Stimulated activated naive CD8-positive, alpha-beta T cell treated with anti-CD3 and anti-CD28 coated beads, Interleukin-15, amount 100 ng/mL, for 72 hours (primary cell): ENCODE data around the gene MRPS12.
A peak's percentile ranks its signal among the peaks of the same experiment; 100 is the strongest.

Source experiments
- ATAC-seq: fragments of 150-1000 bp; cut with Tn5 transposase; 2 replicates; pipeline ENCODE4 v1.10.0; 2021; ENCODE audit warnings: mild to moderate bottlenecking, moderate library complexity
- DNase-seq, 2 donors: peaks; one replicate each; pipeline ENCODE4 v3.0.0; 2021 to 2022
- H3K27ac Mint-ChIP-seq, 2 donors: one replicate each; pipeline ENCODE4 v1.8.0; 2022; ENCODE audit warnings: mild to moderate bottlenecking in 2 of 2, mixed read lengths in 2 of 2, moderate library complexity in 2 of 2
- H3K27me3 Mint-ChIP-seq: one replicate; pipeline ENCODE4 v1.8.0; 2022; ENCODE audit warnings: mixed read lengths
- H3K4me1 Mint-ChIP-seq: one replicate; pipeline ENCODE4 v1.8.0; 2022; ENCODE audit warnings: mild to moderate bottlenecking, mixed read lengths
- H3K4me3 Mint-ChIP-seq, 2 donors: one replicate each; pipeline ENCODE4 v1.8.0; 2022; ENCODE audit warnings: mild to moderate bottlenecking in 2 of 2, mixed read lengths in 2 of 2, moderate library complexity in 1 of 2
- H3K9me3 Mint-ChIP-seq, 2 donors: one replicate each; pipeline ENCODE4 v1.8.0; 2022; ENCODE audit warnings: mixed read lengths in 2 of 2

Gene MRPS12

DNA sequence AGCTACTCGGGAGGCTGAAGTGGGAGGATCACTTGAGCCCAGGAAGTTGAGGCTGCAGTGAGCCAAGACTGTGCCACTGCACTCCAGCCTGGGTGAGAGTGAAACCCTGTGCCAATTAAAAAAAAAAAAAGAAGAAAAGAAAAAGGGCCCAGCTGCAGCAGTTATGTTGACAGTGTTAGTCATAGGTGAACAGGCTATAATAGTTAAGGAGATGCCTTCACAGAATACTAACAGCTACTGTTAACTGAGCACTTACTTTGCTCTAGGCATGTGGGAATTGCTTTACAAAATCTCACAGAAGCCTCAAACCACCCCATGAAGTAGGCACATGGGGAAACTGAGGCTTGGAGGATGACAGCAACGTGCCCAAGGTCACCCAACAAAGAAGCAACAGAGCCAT lies 40.9 kb downstream of the MRPS12 start:
- ATAC-seq (no peak), DNase-seq (no peak)
- H3K4me1 Mint-ChIP-seq: peaks cover 16% of the 10 kb centered on the region
- no peak overlapping the region for H3K4me3 Mint-ChIP-seq
- H3K27me3 Mint-ChIP-seq: peaks cover 24% of the 10 kb centered on the region
- no peaks in the 10 kb centered on the region for H3K9me3 Mint-ChIP-seq
- no peak overlapping the region for H3K27ac Mint-ChIP-seq

DNA sequence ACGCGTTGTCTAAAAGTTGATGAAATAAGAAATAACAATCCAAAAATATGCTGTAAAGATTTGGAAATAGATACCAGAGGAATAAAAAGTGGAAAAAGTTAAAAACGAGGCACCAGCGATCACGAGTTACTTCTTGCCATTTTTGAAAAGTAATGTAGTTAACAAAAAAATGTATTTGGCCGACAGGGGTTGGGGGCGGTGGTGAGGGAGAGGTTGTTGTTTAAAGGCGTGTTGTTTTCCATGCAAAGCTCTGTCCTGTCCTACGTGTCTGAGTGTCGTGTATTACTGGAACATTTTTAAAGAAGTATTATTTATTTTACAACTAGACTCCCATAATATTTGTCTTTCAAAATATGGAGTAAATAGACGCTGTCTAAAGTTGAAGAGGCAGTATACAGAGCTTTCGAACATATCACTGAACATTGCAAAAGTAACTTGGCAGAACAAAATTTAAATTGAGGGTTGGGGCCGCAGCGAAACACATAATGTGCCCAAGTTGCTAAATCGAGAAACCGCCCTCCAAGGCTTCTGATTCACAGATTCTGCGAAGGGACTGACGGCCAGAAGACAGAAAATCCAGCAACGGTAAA lies 44.0 kb downstream of the MRPS12 start:
- Mint-ChIP-seq H3K27ac (peak overlapping the region in 1 of 2 donors; percentile 67), H3K27me3 (peaks cover 39% of the 10 kb centered on the region), H3K4me1 (peaks cover 27% of the 10 kb centered on the region), H3K9me3 (no peaks in the 10 kb centered on the region), H3K4me3 (peak overlapping the region in 1 of 2 donors; percentile 70)
- no peak for DNase-seq
- no peak for ATAC-seq

- H3K9me3 Mint-ChIP-seq: peaks cover 0 to 2% of the 10 kb centered on the region in 2 donors
- DNase-seq: no peak
- peak within 1 kb of the TSS; percentile 66 to 92 for H3K27ac Mint-ChIP-seq
- peak within 1 kb of the TSS; percentile 66 to 80 for H3K4me3 Mint-ChIP-seq
- no peak for ATAC-seq
- H3K4me1 Mint-ChIP-seq: peaks cover 27% of the 10 kb centered on the region
- H3K27me3 Mint-ChIP-seq: peaks cover 42% of the 10 kb centered on the region
Observed at GRCh38 chr19:38975214-38975860, 44.6 kb downstream of the MRPS12 start, which contains the start of gene FBXO17. FBXO17 (minus strand) TSS chr19:38975742; CDS start chr19:38950319, 25,423 bp downstream.

GRCh38 chr19:38975861-38976271 lies 45.1 kb downstream of the MRPS12 start:
- peaks cover 47% of the 10 kb centered on the region for H3K27me3 Mint-ChIP-seq
- H3K27ac Mint-ChIP-seq: peak overlapping the region; percentile 66 to 92
- H3K4me3 Mint-ChIP-seq: peak overlapping the region; percentile 66 to 80
- peaks cover 27% of the 10 kb centered on the region for H3K4me1 Mint-ChIP-seq
- ATAC-seq (no peak), DNase-seq (no peak)
- H3K9me3 Mint-ChIP-seq: peaks cover 4 to 8% of the 10 kb centered on the region in 2 donors

GRCh38 chr19:38977445-38978325 lies 46.9 kb downstream of the MRPS12 start:
- DNase-seq: peak; percentile 26 to 78
- ATAC-seq: peak; percentile 98
- Mint-ChIP-seq H3K4me3 (no peak overlapping the region), H3K27ac (no peak overlapping the region), H3K9me3 (peaks cover 4 to 8% of the 10 kb centered on the region in 2 donors), H3K27me3 (peaks cover 49% of the 10 kb centered on the region), H3K4me1 (peaks cover 27% of the 10 kb centered on the region)

- Mint-ChIP-seq H3K9me3 (peaks cover 4 to 8% of the 10 kb centered on the region in 2 donors), H3K4me3 (no peak overlapping the region), H3K4me1 (peaks cover 27% of the 10 kb centered on the region), H3K27me3 (peaks cover 49% of the 10 kb centered on the region), H3K27ac (no peak overlapping the region)
- ATAC-seq (no peak), DNase-seq (no peak)
Observed at GRCh38 chr19:38978326-38978689, 47.6 kb downstream of the MRPS12 start.

GRCh38 chr19:38979812-38980211 lies 49.1 kb downstream of the MRPS12 start:
- peaks cover 43% of the 10 kb centered on the region for H3K27me3 Mint-ChIP-seq
- ATAC-seq: no peak
- H3K9me3 Mint-ChIP-seq: peaks cover 4 to 8% of the 10 kb centered on the region in 2 donors
- H3K4me3 Mint-ChIP-seq: no peak overlapping the region
- no peak for DNase-seq
- H3K27ac Mint-ChIP-seq: no peak overlapping the region
- peaks cover 27% of the 10 kb centered on the region for H3K4me1 Mint-ChIP-seq

- DNase-seq: no peak
- ATAC-seq: no peak
- Mint-ChIP-seq H3K4me3 (no peak overlapping the region), H3K27me3 (peaks cover 33% of the 10 kb centered on the region), H3K27ac (no peak overlapping the region), H3K4me1 (peaks cover 21% of the 10 kb centered on the region), H3K9me3 (peaks cover 4 to 8% of the 10 kb centered on the region in 2 donors)
Observed at GRCh38 chr19:38980583-38981374, 50.0 kb downstream of the MRPS12 start.
